ENCODE data around the gene TRIM27.
"Not testable (repeated sequence)": the region's sequence is repeated elsewhere in the genome, so short reads cannot be mapped to it uniquely, and the experiment has no call there.

The TRIM27 gene, protein sequence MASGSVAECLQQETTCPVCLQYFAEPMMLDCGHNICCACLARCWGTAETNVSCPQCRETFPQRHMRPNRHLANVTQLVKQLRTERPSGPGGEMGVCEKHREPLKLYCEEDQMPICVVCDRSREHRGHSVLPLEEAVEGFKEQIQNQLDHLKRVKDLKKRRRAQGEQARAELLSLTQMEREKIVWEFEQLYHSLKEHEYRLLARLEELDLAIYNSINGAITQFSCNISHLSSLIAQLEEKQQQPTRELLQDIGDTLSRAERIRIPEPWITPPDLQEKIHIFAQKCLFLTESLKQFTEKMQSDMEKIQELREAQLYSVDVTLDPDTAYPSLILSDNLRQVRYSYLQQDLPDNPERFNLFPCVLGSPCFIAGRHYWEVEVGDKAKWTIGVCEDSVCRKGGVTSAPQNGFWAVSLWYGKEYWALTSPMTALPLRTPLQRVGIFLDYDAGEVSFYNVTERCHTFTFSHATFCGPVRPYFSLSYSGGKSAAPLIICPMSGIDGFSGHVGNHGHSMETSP

DNA sequence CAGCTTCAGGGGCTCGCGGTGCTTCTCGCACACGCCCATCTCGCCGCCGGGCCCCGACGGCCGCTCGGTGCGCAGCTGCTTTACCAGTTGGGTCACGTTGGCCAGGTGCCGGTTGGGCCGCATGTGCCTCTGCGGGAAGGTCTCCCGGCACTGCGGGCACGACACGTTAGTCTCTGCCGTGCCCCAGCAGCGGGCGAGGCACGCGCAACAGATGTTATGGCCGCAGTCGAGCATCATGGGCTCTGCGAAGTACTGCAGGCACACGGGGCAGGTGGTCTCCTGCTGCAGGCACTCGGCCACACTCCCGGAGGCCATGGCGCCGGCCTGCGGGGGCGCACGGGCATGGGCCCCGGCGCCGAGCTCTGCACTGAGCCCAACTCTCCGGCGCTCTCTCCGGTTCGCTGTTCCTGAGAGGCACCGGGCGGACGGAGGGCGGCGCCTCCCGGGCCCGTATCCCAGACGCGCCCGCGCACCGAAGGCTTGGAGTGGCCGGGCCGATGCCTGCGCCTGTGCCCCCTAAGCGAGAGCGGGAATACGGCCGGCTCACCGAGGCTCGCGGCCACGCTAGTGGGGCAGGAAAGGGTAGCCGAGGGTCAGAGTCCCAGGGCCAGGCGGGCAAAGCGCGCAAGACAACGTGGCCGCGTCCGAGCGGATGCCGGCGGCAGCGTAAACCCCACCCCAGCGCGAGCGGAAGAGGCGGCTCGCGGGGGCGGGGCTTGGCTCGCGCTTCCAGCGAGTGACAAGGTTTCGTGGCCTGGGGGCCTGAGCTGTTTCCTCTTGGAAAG lies at the start of gene TRIM27:
TRIM27 (minus strand) TSS at position 668 of the 785 bp plus-strand sequence; CDS start at position 315, 353 bp downstream.
- no peak for DNase-seq

DNA sequence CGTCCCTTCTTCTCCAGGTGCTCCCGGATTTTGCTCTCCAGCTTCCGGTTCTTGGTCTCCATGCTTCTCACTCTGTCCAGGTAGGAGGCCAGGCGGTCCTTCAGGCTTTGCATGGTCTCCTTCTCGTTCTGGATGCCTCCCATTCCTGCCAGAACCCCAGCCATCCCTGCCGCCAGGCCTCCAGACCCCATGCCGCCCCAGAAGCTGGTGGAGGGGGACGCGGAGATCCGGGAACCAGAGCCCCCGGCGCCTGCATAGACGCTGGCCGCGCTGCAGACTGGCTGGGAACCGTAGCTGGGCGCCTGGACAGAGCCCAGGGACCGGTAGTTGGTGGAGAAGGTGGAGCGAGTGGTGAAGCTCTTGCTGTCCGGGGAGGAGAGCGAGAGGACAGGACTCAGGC lies 46.3 kb upstream of the TRIM27 start:
- not testable (repeated sequence) for DNase-seq

DNA sequence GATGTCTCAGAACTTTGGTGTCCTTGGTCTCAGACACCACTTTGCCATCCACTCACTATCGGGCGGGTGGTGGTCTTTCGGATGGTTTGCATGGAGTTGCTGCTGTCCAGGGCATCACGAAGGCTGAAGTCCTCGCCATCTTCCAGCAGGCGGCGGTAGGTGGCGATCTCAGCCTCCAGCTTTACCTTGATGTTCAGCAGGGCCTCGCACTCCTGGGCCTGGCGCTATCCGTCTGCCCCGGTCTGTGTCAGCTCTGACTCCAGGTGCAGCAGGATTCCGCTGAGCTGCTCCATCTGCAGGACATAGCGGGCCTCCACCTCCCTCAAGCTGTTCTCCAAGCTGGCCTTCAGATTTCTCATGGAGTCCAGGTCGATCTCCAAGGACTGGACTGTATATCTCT lies 45.3 kb upstream of the TRIM27 start:
- DNase-seq, result no peak

DNA sequence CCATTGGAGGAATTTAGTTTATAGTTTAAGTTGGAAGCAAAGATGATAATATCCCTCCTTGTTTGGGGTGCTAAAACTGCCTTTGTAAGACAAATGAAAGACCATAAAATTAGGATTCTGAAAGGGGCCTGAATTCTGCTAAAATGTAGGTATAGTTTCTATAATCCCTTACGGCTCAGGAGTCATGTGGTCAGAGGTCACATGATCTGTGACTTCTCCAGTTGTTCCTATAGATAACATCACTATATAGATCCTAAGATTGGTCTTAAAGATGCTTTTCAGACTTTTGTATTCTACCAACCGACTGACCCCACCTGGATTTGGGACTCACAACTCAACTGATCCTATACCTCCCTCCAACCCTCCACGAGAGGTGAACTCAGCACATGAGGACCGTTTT lies 44.7 kb upstream of the TRIM27 start:
- DNase-seq, result no peak

DNA sequence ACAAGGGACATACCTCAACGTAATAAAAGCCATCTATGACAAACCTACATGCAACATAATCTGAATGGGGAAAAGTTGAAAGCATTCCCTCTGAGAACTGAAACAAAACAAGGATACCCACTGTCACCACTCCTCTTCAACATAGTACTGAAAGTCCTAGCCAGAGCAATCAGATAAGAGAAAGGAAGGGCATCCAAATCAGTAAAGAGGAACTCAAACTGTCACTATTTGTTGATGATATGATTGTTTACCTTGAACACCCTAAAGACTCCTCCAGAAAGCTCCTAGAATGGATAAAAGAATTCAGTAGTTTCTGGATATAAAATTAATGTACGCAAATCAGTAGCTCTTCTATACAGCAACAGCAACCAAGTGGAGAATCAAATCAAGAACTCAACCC lies 41.9 kb upstream of the TRIM27 start:
- DNase-seq, result no peak

DNA sequence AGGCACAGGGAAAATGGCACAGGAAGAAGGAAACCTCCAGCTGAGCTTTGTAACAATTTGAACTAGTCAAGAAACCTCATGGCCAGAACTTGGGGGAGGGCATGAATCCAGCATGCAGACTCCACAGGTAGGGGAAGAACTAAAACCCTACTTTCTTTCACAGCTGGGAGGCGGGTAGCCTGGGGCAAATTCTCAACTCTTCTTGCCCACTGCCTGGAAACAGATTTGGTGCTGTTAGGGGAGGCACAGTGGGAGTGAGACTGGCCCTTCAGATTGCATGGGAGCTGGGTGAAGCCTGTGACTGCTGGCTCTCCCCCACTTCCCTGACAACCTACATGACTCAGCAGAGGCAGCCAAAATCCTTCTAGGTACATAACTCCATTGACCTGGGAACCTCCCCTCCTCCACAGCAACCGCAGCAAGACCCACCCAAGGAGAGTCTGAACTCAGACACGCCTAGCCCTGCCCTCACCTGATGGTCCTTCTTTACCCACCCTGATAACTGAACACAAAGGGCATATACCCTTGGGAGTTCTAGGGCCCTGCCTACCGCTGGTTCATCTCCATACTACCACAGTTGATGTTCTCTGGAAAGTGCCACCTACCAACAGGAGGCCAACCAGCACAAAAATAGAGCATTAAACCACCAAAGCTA lies 37.2 kb upstream of the TRIM27 start:
- DNase-seq, result no peak

DNA sequence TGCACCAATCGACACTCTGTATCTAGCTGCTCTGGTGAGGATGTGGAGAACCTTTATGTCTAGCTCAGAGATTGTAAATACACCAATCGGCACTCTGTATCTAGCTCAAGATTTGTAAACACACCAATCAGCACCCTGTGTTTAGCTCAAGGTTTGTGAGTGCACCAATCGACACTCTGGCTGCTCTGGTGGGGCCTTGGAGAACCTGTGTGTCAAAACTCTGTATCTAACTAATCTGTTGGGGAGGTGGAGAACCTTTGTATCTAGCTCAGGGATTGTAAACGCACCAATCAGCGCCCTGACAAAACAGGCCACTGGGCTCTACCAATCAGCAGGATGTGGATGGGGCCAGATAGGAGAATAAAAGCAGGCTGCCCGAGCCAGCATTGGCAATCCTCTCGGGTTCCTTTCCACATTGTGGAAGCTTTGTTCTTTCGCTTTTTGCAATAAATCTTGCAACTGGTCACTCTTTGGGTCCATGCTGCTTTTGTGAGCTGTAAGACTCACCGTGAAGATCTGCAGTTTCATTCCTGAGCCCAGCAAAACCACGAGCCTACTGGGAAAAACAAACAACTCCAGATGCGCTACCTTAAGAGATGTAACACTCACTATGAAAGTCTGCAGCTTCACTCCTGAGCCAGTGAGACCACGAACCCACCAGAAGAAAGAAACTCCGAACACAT lies 34.9 kb upstream of the TRIM27 start:
- DNase-seq, result not testable (repeated sequence)

DNA sequence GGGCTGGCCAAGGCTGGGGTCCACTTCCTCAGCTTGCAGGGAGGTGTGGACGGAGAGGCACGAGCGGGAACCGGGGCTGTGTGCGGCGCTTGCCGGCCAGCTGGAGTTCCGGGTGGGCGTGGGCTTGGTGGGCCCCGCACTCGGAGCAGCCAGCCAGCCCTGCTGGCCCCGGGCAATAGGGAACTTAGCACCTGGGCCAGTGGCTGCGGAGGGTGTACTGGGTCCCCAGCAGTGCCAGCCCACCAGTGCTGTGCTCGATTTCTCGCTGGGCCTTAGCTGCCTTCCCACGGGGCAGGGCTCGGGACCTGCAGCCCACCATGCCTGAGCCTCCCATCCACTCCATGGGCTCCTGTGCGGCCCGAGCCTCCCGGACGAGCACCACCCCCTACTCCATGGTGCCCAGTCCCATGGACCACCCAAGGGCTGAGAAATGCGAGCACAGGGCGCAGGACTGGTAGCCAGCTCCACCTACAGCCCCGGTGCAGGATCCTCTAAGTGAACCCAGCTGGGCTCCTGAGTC lies 34.1 kb upstream of the TRIM27 start:
- DNase-seq, result not testable (repeated sequence)

DNA sequence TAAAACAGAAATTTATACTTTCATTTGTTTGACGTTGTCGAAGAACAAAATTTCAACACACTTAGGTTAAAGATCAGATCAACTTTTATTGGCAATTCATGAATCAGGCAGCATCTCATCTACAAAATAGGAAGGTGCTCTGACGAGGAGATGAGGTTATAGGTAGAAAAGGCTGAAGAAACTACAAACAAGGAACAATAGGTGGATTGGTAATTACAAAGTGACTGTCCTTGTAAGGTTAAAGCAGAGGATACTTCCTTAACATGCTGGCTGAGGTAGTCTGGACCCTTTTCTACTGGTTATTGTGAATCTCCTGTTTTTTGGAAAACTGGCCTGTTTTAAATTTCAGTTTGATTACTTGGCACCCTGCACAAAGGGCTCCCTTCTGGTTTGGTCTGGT lies 32.5 kb upstream of the TRIM27 start:
- no peak for DNase-seq

DNA sequence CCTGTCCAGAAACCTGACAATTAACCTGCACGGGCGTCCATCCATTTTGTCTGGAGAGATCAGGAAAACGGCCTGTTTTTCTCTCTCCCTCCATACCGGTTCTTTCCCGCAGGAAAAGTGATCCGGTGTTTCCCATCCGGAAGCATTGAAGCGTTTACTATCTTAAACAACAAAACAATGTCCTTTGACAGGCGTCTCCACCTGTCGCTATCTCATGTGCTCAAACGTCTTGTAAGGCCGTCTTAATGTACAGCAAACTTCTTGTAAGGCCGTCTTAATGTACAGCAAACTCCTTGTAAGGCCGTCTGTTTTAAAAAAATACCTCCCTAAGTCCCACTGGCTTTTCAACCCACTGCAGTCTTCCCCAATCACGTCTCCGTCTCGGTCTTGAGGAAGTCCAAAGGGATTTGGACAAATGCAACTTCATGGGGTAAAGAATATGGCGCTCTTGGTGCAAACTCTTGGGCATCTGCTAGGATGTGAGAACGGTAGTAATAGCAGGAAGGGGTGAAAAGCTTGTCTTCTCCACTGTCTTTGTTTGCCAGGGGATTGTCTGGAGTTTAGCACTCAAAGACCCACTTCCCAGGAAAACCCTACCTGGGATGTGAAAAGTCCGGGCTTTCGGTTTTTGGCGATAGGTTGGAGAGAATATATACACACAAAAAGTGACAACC lies 29.9 kb upstream of the TRIM27 start:
- no peak for DNase-seq

DNA sequence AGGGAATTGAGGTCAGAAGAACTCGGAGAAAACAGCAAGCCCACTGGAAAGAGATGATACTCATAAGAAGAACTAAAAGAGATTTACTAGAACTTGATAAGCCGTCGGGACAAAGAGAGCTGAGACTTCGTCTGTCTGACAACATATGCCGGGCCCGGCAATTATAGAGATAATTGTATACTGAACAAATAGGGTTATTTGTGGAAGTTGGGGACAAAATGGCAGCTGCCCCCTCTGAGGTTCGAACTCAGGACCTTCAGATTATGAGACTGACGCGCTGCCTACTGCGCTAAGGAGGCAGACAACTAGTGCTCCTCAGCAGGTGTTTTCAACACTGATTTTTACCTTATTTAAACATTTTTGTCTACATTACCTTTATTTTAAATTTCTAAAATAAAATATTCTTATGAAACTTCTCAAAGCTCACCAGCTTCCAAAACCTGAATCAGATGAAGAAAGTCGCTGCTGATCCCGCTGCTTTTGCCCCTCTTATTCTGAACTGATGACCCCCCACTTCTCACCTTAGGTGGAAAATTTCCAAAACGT lies 29.3 kb upstream of the TRIM27 start:
- DNase-seq, result no peak

DNA sequence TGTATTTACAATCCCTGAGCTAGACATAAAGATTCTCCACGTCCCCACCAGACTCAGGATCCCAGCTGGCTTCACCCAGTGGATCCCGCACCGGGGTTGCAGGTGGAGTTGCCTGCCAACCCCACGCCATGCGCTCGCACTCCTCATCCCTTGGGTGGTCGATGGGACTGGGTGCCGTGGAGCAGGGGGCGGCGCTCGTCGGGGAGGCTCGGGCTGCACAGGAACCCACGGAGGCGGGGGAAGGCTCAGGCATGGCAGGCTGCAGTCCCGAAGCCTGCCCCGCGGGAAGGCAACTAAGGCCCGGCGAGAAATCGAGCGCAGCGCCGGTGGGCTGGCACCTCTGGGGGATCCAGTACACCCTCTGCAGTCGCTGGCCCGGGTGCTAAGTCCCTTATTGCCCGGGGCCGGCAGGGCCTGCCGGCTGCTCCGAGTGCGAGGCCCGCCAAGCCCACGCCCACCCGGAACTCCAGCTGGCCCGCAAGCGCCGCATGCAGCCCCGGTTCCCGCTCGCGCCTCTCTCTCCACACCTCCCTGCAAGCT lies 25.9 kb upstream of the TRIM27 start:
- not testable (repeated sequence) for DNase-seq

DNA sequence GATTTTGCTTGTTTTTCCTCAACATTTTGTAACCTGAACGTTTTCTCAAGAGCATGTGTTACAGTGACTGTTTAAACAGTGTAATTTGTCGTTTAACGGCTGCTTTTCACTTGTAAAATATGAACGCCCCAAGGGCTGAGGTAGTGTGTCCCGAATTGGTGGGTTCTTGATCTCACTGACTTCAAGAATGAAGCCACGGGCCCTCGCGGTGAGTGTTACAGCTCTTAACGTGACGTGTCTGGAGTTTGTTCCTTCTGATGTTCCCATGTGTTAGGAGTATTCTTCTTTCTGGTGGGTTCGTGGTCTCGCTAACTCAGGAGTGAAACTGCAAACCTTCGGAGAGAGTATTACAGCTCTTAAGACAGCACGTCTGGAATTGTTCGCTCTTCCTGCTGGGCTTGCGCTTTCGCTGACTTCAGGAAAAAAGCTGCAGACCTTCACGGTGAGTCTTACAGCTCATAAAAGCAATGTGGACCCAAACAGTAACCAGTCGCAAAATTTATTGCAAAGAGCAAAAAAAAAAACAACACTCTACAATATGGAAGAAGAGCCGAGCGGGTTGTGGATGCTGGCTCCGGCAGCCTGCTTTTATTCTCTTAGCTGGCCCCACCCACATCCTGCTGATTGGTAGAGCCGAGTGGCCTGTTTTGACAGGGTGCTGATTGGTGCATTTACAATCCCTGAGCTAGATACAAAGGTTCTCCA lies 25.1 kb upstream of the TRIM27 start:
- no peak for DNase-seq

DNA sequence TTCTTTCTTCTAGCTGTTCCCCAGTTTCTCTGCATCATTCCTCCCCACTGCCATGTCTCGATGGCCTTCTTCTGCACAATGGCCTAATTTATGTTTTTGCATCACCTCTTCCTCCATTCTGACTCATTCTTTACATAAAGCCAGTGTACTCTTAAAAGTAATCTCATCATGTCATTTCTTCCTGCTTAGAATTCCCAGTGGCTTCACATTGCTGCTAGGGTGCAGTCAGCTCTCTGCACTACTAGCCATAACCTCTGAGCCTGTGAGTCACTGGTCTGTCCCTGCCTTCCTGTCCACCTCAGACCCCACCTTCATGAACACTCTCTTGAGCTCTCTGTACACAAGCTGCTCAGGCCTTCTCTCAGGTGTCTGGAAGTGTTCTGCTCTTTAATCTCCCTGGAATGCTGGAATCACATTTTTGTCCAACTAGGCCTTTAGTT lies 24.1 kb upstream of the TRIM27 start:
- DNase-seq, result no peak

DNA sequence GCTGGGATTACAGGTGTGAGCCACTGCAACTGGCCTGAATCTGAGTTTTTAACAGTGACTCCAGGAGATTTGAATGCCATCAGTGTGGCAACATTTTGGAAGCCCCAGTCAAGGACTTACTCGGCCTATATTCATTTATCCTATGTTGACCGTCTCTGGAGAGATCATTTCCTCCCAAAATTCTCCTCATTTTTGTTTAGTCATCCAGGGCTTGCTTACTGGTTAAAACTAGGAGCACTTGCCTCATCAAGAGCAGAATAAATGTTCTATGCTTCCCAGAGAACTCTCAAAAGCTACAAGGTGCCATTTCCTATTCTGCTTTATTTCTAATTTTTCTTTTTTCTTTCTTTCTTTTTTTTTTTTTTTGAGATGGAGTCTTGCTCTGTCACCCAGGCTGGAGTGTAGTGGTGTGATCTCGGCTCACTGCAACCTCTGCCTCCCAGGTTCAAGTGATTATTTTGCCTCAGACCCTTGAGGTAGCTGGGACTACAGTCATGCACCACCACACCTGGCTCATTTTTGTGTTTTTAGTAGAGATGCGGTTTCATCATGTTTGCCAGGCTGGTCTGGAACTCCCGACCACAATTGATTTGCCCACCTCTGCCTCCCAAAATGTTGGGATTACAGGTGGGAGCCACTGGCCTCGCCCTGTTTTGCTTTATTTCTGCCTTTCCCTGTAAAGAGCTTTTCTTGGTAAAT lies 23.4 kb upstream of the TRIM27 start:
- DNase-seq, result no peak

DNA sequence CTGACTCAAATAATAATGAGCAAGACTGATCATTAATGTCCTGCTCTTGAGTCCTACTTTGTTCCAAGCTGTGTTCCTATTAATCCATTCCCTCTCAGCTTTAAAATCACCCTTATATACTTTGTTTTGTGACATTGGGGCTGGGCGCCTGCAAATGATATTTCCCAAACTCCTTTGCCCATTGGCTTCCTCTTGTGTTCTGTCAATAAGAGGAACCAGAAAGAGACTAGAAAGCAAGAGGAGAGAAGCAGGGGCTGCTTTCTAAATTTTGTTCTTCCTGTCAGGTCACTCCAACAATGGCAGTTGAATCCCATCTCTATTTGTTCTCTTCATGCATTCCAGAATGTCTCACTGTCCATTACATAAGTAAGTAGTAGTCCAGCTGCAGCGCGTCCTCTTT lies 21.6 kb upstream of the TRIM27 start:
- DNase-seq, result no peak

DNA sequence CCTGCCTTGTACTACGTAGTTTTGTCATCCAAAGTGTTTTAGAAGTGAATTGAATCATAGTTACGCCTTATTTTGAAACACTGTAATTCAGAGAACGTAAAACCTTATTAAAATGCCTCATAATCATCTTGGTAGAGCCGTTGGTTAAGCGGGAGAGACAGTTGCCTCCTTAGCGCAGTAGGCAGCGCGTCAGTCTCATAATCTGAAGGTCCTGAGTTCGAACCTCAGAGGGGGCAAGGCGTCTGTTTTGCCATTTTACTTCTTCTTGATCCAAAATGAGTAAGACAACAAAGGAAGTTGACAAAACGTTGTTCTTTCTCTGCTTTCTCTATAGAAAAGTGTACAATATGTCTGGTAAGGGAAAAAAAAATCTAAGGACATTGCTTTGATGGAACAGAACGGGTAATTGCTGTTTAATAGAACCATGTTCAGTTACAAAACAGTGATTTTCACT lies 20.7 kb upstream of the TRIM27 start:
- DNase-seq, result no peak

DNA sequence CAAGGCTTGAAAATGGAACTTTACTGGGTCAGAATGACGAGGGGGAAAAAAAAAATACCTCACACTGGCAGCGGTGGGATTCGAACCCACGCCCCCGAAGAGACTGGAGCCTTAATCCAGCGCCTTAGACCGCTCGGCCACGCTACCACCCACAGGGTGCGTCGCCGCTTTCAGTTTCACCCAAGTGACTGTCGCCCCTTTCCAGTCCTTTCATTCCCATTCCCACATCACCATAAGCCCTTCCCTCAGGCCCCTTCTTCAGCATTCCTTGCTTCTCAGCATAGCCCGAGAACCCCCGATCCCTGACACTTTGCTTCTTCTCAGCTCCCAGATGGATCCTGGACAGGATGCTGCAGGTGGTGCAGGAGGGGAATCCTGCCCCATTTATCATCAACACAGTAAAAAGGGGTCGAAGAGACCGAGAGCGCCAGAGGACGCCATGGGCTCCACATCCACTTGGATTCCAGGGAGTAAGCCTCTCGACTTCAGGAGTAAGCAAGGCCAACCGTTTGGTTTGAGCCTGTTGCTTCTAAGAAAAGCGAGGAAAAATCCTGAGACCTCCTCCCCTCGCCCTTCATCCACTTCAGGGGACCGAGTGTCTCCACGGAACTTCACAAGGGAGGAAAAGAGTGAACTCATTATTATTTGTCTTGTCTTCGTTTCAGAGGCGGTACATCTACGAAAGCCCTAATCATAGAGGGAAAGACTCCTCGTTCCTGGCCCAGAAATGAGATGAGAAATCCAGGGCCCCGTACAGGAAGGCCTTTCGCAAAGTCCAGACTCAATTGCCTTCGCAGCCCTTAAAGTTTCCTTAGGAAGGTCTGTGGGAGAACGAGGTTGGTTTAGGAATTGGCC lies 20.0 kb upstream of the TRIM27 start:
- no peak for DNase-seq

DNA sequence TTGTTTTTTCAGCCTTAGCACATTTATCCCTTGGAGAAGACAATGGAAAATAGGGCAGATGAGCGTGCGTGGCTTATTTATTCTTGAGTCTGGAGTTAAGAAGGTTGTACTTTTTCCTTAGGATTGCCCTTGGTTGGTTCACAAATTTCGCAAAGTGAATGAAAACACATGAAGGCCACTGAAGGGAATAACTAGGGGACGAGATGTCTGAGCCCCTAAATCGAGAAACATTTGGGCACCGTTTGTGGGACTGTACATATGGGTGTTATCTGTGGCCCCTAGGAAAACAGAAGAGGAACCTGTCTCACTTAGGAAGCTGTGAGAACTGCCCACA lies 19.4 kb upstream of the TRIM27 start:
- DNase-seq, result no peak

All from NCI-H1436 treated with DMSO at 0.1 percent for 48 hours (cell line).